Skeletal muscle satellite cell (primary cell): ENCODE results near the gene MICAL3.

Source experiments
- H3K27me3 ChIP-seq: 2 replicates; pipeline ENCODE4 v1.7.0; 2013; ENCODE audit warnings: low read length; ENCODE audit not compliant: control insufficient read depth, insufficient read depth
- H3K36me3 ChIP-seq: 2 replicates; pipeline ENCODE4 v1.7.0; 2013; ENCODE audit warnings: mild to moderate bottlenecking, control low read depth, low read length; ENCODE audit not compliant: insufficient read depth
- H3K4me1 ChIP-seq: 2 replicates; pipeline ENCODE4 v1.7.0; 2013; ENCODE audit warnings: low read length; ENCODE audit not compliant: control insufficient read depth, insufficient read depth
- H3K4me2 ChIP-seq: 2 replicates; pipeline ENCODE4 v1.7.0; 2013; ENCODE audit warnings: mild to moderate bottlenecking, low read length
- H3K4me3 ChIP-seq: 2 replicates; pipeline ENCODE4 v1.7.0; 2013; ENCODE audit warnings: low read length
- H3K9ac ChIP-seq: 2 replicates; pipeline ENCODE4 v1.7.0; 2013; ENCODE audit warnings: mild to moderate bottlenecking, low read depth, low read length, moderate library complexity
- H3K9me3 ChIP-seq: replicated peaks from 2 replicates; pipeline ENCODE4 v1.7.0; 2013; ENCODE audit warnings: mild to moderate bottlenecking, control low read depth, low read length

MICAL3 gene

DNA sequence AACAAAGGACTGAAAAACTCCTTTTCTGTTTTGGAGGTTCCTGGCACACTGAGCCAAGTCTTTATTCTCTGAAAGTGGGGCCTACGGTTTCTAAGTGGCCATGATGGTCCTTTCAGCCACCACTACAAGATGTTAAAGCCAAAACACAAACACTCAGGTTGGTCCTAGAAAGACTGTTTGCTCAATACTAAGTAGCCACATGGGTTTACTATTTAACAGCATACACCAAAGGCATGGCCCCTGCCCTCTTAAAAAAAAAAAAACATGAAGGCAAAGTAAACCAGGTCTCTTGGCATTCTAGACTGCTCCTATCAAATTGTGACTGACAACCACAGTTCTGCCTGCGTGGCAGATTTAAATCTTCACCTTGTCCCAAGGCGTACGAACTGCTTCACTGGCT lies 126.5 kb downstream of the MICAL3 start:
- Histone ChIP-seq H3K4me2 (no peak overlapping the region), H3K4me3 (no peak overlapping the region), H3K27me3 (no peaks in the 10 kb centered on the region), H3K4me1 (peaks cover 3% of the 10 kb centered on the region), H3K9me3 (no peaks in the 10 kb centered on the region), H3K9ac (no peak overlapping the region), H3K36me3 (peaks cover 48% of the 10 kb centered on the region)

DNA sequence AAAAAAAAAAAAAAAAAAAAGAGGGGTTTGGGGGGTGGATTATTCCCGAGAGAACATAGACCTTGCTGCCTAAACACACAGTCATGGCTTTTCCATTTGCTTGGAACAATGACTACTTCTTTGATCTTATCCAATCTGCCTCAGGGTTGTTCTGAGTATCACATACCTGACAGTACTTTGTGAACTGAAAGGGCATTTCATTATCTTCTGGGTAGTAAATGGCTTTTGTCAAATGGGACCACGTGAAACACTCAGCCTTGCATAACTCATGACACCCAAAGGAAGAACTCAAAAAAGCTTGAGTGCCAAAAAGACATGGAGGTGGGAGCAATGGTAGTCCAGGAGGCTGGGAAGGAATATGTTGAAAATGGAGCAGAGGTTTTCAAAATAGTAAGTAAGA lies 126.9 kb downstream of the MICAL3 start:
- H3K9ac ChIP-seq, result no peak overlapping the region
- peaks cover 3% of the 10 kb centered on the region for H3K4me1 ChIP-seq
- no peak overlapping the region for H3K4me2 ChIP-seq
- peaks cover 50% of the 10 kb centered on the region for H3K36me3 ChIP-seq
- no peak overlapping the region for H3K4me3 ChIP-seq
- no peaks in the 10 kb centered on the region for H3K9me3 ChIP-seq
- no peaks in the 10 kb centered on the region for H3K27me3 ChIP-seq

DNA sequence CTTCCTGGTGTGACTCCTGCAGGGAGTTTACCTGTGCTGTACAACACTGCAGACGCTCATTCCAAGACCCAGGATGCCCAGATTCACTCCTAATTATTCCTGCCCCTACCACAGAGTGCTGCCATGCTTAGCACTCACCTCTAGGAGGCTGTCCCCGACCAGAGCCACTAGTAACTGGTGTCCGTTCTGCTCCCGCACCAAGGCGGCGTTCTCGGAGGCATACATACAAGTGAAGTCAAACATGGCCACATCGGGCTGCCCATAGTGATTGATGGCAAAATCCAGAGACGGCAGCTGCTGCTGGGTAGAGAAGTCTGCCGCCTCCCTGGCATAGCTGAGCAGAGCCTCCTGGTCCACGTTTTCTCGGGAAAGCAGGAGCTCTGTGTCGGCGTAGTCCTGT lies 127.8 kb downstream of the MICAL3 start:
- H3K4me1 ChIP-seq, result peaks cover 3% of the 10 kb centered on the region
- H3K27me3 ChIP-seq, result no peaks in the 10 kb centered on the region
- peaks cover 50% of the 10 kb centered on the region for H3K36me3 ChIP-seq
- no peaks in the 10 kb centered on the region for H3K9me3 ChIP-seq
- no peak overlapping the region for H3K4me2 ChIP-seq
- H3K9ac ChIP-seq, result no peak overlapping the region
- no peak overlapping the region for H3K4me3 ChIP-seq

DNA sequence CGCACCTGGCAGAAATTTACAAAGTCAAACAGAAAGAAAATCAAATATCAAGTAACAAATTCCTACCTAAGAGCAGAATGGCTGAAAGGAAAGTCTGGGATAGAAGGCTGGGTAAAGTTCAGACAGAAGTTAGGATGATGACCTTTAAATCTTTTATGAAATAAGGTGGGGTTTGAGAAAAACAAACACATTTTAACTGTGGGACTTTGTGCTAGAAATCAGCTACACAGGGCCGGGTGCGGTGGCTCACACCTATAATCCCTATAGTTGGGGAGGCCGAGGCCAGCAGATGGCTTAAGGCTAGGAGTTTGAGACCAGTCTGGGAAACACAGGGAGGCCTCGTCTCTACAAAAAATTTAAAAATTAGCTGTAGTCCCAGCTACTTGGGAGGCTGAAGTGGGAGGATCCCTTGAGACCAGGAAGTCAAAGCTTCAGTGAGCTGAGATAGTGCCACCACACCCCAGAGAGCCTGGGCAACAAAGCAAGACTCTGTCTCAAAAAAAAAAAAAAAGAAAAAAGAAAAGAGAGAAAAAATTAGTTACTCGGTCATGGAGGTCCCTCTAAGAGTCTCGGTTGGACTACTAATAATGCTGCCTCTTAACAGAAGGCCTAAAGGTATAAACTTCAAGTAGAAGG lies 130.3 kb downstream of the MICAL3 start:
- peaks cover 10% of the 10 kb centered on the region for H3K4me1 ChIP-seq
- H3K9ac ChIP-seq, result no peak overlapping the region
- no peak overlapping the region for H3K4me2 ChIP-seq
- H3K36me3 ChIP-seq, result peaks cover 47% of the 10 kb centered on the region
- no peaks in the 10 kb centered on the region for H3K27me3 ChIP-seq
- H3K4me3 ChIP-seq, result no peak overlapping the region
- no peaks in the 10 kb centered on the region for H3K9me3 ChIP-seq

DNA sequence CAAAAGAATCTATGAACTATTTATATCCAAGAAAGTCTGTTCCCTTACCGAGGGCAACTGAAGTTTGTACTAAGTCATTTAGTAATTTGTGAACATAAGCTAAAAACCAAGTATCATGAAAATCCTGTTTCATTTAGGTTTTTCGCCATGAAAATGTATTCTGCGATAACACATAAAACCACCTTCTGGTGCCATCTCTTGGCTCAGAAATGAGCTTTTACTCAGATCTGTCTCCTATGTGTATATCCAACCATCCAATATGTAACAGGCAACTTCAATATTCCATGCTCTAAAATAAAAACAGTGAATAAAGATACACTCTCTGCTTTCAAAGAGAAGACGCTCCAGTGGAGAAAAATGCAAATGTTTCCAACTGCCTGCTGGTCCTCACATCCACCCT lies 132.0 kb downstream of the MICAL3 start:
- Histone ChIP-seq H3K4me3 (no peak overlapping the region), H3K9me3 (no peaks in the 10 kb centered on the region), H3K36me3 (peaks cover 49% of the 10 kb centered on the region), H3K4me1 (peaks cover 10% of the 10 kb centered on the region), H3K27me3 (no peaks in the 10 kb centered on the region), H3K4me2 (no peak overlapping the region), H3K9ac (no peak overlapping the region)

DNA sequence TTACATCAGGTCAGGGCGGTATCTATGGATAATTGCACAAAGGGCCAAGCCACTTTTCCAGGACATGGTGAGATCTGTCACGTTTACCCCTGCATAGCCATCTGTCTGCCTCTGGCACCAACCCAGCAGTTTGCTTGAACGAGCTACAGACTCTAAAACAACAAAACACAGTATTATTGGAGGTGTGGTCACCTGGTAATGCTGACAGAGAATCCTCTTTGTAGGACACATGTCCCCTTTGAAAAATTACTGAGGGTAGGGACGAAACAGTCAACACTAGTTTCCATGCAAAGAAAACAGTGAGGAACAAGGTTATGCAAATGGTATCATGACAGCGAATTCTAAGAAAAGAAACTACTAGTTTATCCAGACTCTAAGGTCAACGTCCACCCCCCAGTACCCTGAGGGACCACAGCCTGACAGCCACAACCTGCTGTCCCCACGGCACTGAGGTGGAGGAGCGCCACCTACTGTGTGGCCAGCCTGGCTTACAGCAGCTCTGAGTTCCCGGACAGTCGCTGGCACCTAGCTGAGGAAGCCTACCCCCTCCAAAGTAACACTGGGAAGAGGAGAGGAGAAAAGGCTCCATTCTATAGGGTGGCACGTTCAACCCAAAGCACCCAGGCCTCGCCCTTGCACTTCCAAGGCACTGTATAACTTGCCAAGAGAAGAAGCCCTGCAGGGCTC lies 132.7 kb downstream of the MICAL3 start:
- Histone ChIP-seq H3K9me3 (no peaks in the 10 kb centered on the region), H3K36me3 (peaks cover 53% of the 10 kb centered on the region), H3K4me2 (no peak overlapping the region), H3K4me1 (peaks cover 8% of the 10 kb centered on the region), H3K9ac (no peak overlapping the region), H3K27me3 (no peaks in the 10 kb centered on the region), H3K4me3 (no peak overlapping the region)

DNA sequence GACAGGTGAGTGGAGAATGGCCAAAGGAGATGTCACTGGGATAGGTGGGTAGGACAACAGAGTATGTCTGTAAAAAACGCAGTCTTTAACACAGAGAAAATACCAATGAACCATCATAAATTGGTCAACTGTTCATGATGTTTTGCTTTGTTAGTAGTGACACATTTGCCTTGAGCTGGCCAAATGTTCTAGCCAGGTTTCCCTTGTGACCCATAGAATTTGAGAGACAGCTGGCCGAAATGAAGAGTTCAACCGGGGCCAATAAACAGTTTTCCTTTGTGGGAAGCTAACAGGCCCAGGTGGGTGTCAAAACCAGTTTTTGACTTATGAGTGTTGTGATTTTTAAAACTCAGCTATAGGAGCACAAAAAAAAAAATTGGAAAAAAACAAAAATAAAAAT lies 133.5 kb downstream of the MICAL3 start:
- no peak overlapping the region for H3K4me2 ChIP-seq
- peaks cover 53% of the 10 kb centered on the region for H3K36me3 ChIP-seq
- H3K4me3 ChIP-seq, result no peak overlapping the region

DNA sequence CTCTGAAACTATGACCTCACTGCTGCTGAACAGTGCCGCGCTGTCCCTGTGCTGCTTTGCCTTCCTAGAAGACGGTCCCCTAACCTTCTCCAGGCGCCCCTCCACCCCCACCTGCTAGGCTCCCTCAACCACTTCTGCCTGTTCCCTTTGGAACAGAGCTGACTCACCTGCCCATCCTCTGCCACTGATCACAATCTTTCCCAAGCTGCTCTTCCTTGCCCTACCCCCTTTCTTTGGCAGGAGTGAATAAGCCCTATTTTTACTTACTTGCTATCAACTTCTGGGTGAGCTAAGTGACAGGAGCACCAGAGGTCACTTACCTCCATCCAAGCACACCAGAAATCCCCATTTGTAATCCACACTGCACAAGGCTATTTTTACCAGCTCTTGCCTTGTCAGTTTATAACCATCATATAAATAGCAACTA lies 134.1 kb downstream of the MICAL3 start:
- Histone ChIP-seq H3K4me2 (no peak overlapping the region), H3K4me1 (peaks cover 8% of the 10 kb centered on the region), H3K27me3 (no peaks in the 10 kb centered on the region), H3K36me3 (peaks cover 54% of the 10 kb centered on the region), H3K9ac (no peak overlapping the region), H3K9me3 (no peaks in the 10 kb centered on the region), H3K4me3 (no peak overlapping the region)

More for the DNA sequence above, 133.5 kb downstream of the MICAL3 start:
- Histone ChIP-seq H3K9me3 (no peaks in the 10 kb centered on the region), H3K9ac (no peak overlapping the region), H3K4me1 (peaks cover 8% of the 10 kb centered on the region), H3K27me3 (no peaks in the 10 kb centered on the region)

DNA sequence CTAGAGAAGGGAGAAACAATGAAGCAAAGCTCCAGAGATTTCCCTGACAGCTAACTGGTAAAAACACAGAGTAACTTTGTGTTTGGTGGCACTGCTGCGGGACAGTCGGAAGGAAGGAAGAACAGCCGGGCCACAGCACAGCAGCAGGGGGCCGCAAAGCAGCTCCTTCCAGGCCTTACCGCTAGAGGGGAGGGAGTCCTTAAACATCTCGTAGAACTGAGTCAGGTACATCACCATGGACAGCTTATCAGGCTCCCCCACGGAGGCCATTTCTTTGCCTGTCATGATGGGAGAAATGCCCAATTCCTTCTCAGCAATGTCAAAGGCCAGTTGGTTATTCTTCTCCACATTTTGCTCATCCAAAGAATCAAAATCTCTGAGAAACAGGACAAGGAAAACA lies 135.5 kb downstream of the MICAL3 start:
- H3K4me2 ChIP-seq, result no peak overlapping the region
- H3K9me3 ChIP-seq, result no peaks in the 10 kb centered on the region
- no peak overlapping the region for H3K4me3 ChIP-seq
- no peak overlapping the region for H3K9ac ChIP-seq
- H3K36me3 ChIP-seq, result peaks cover 43% of the 10 kb centered on the region
- peaks cover 8% of the 10 kb centered on the region for H3K4me1 ChIP-seq
- H3K27me3 ChIP-seq, result no peaks in the 10 kb centered on the region

DNA sequence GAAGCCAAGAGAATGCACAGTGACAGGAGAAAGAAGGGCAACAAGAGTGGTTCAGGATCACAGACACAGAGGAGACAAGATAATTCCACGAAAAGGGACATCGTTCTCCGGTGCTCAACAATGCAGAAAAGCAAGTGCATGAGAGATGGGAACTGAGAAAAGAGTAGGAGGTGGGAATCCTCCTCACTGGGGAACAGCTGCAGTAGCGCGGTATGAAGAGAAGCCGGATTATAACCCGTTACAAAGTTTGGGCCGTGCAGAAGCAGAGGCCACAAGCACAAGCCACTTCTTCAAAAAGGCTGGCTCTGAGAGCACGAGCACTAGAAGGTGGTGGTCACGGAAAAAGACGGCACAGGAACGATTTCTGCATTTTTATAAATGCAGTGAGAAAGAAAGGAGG lies 135.9 kb downstream of the MICAL3 start:
- H3K9ac ChIP-seq, result no peak overlapping the region
- H3K4me2 ChIP-seq, result no peak overlapping the region
- no peak overlapping the region for H3K4me3 ChIP-seq
- H3K36me3 ChIP-seq, result peaks cover 39% of the 10 kb centered on the region
- no peaks in the 10 kb centered on the region for H3K27me3 ChIP-seq
- peaks cover 8% of the 10 kb centered on the region for H3K4me1 ChIP-seq
- no peaks in the 10 kb centered on the region for H3K9me3 ChIP-seq

DNA sequence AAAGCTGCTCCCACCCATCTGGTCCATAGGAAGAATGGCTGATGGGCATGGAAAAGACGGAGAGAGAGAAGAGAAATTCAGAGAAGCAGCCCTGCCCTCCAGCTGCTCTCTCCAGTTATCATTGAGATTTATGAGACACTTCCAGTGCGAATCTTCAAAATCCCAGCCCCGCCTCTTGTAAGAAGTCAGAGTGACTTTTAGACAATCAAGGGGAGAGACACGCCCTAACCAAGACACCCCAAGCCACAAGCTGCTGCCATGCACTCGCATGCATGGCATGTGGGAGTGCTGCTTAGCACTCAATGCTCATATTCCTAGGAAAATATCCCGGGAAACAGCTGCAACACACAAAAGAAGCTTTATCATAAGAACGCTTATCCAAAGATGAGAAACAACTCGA lies 139.5 kb downstream of the MICAL3 start:
- Histone ChIP-seq H3K9me3 (no peaks in the 10 kb centered on the region), H3K27me3 (no peaks in the 10 kb centered on the region), H3K9ac (no peak overlapping the region), H3K36me3 (peaks cover 37% of the 10 kb centered on the region), H3K4me2 (no peak overlapping the region), H3K4me3 (no peak overlapping the region), H3K4me1 (no peaks in the 10 kb centered on the region)

DNA sequence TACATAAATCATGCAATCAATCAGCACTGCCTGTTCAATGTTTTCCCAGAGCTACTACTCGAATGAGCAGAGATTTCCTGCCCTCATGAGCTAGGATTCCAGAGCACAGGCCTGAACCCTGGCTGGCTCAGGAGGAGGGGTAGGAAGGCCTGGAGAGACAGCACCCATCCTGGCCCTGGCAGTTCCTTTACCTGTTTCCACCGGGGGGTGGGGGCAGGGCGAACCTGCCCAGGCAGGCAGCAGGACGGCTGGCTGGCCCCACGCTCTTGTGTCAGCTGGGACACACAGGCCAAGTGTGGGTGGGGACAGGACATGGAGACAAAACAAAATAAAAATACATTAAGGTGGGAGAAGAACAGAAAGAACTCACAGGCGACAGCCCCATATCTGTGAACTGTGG lies 140.3 kb downstream of the MICAL3 start:
- Histone ChIP-seq H3K4me1 (no peaks in the 10 kb centered on the region), H3K4me2 (no peak overlapping the region), H3K4me3 (no peak overlapping the region), H3K36me3 (peaks cover 43% of the 10 kb centered on the region), H3K9me3 (no peaks in the 10 kb centered on the region), H3K9ac (no peak overlapping the region), H3K27me3 (no peaks in the 10 kb centered on the region)
